HCT116 (cell line): ENCODE results near the gene KSR1. TPM values are rescaled to one million over a fixed set of nuclear protein-coding genes. Genes with fewer than 3 reads are reported as not detected.

Source experiments
- ATAC-seq: fragments of 200-7000 bp; cut with Tn5 transposase; 2 replicates; pipeline ENCODE4 v1.9.1; 2020; ENCODE audit warnings: mild to moderate bottlenecking, moderate library complexity
- BruUV-seq: library from RNA; stranded (reverse); fragments of 400-500 nt; replicated peaks from 2 replicates; lab custom pipeline; 2021; lab: Mats Ljungman, UMichigan
- CTCF ChIA-PET: fragments of 300-600 bp; sonication (Branson Sonifier 250); formaldehyde crosslinking; loops from one replicate; lab custom pipeline; 2021; ENCODE audit warnings: antibody characterized with exemption; lab: Charles Lee
- POLR2A ChIA-PET: fragments of 300-600, 350-600 bp; sonication (Branson Sonifier 250); formaldehyde crosslinking; loops from one replicate; lab custom pipeline; 2021; ENCODE audit warnings: antibody characterized with exemption; lab: Charles Lee
- RAD21 ChIA-PET, 2 experiments: fragments of 300-600 bp; sonication (Branson Sonifier 250); formaldehyde crosslinking; loops; one replicate each; lab custom pipeline; 2023; ENCODE audit warnings: low total read pairs in 2 of 2; ENCODE audit not compliant: uncharacterized antibody in 2 of 2, unreplicated experiment in 2 of 2, low non-redundant PET in 1 of 2; lab: Charles Lee
- DNase-seq: peaks from one replicate; pipeline ENCODE4 v3.0.0-alpha.2; 2010; ENCODE audit warnings: low read depth, low spot score
- H2AFZ ChIP-seq: fragments of 200-600 bp; shearing (Covaris generic), sonication (generic); 2 replicates; pipeline ENCODE4 v1.6.1; 2017; ENCODE audit warnings: low read depth, mixed run types, mixed read lengths, antibody characterized with exemption, low read length; ENCODE audit not compliant: poor library complexity, severe bottlenecking
- H3K27ac ChIP-seq: 2 replicates; pipeline ENCODE4 v1.5.1; 2012; ENCODE audit warnings: low read depth, low read length
- H3K27me3 ChIP-seq: fragments of 200-600 bp; sonication (generic); 2 replicates; pipeline ENCODE4 v1.6.1; 2016; ENCODE audit warnings: mixed run types, low read length, mixed read lengths; ENCODE audit not compliant: insufficient read depth
- H3K36me3 ChIP-seq, 2 experiments: fragments of 200-500 bp in 1 of 2; fragments of 200-600 bp in 1 of 2; sonication (Bioruptor generic) in 1 of 2; sonication (generic) in 1 of 2; 2 replicates each; pipeline versions ENCODE4 v1.5.1 to v1.6.1; 2014 to 2016; ENCODE audit warnings: low read length in 2 of 2, inconsistent platforms in 1 of 2, mixed read lengths in 1 of 2, mixed run types in 1 of 2; ENCODE audit not compliant: insufficient read depth in 2 of 2, control insufficient read depth in 1 of 2
- H3K4me1 ChIP-seq, 2 experiments: fragments of 200-600 bp in 1 of 2; sonication (generic) in 1 of 2; 2 replicates each; pipeline versions ENCODE4 v1.5.1 to v1.6.1; 2012 to 2017; ENCODE audit warnings: low read length in 2 of 2, inconsistent platforms in 1 of 2, mild to moderate bottlenecking in 1 of 2, mixed read lengths in 1 of 2, mixed run types in 1 of 2, moderate library complexity in 1 of 2; ENCODE audit not compliant: insufficient read depth in 2 of 2, control insufficient read depth in 1 of 2
- H3K4me2 ChIP-seq: fragments of 200-600 bp; sonication (generic); 2 replicates; pipeline ENCODE4 v1.6.1; 2017; ENCODE audit warnings: mixed run types, low read length, mixed read lengths
- H3K4me3 ChIP-seq, 2 experiments: fragments of 200-600 bp in 1 of 2; sonication (generic) in 1 of 2; replicated peaks in 1 of 2; 2 replicates each; pipeline ENCODE4 v1.5.1; 2011 to 2016; ENCODE audit warnings: low read length in 2 of 2, control low read depth in 1 of 2, low read depth in 1 of 2, mild to moderate bottlenecking in 1 of 2, mixed read lengths in 1 of 2, mixed run types in 1 of 2
- H3K79me2 ChIP-seq: fragments of 200-600 bp; sonication (generic); 2 replicates; pipeline ENCODE4 v1.6.1; 2017; ENCODE audit warnings: mild to moderate bottlenecking, mixed run types, low read length, moderate library complexity, mixed read lengths; ENCODE audit not compliant: insufficient read depth
- H3K9ac ChIP-seq: fragments of 200-600 bp; sonication (generic); 2 replicates; pipeline ENCODE4 v1.6.1; 2016; ENCODE audit warnings: low read length, mixed read lengths
- H3K9me2 ChIP-seq: fragments of 200-600 bp; sonication (generic), shearing (Covaris generic); 2 replicates; pipeline ENCODE4 v1.6.1; 2017; ENCODE audit warnings: mixed run types, mild to moderate bottlenecking, moderate library complexity; ENCODE audit not compliant: insufficient read depth
- H3K9me3 ChIP-seq, 2 experiments: fragments of 200-500 bp in 1 of 2; fragments of 200-600 bp in 1 of 2; sonication (Bioruptor generic) in 1 of 2; sonication (generic) in 1 of 2; 2 replicates each; pipeline ENCODE4 v1.6.1; 2014 to 2017; ENCODE audit warnings: low read length in 2 of 2, mixed read lengths in 2 of 2, inconsistent platforms in 1 of 2, low read depth in 1 of 2, mild to moderate bottlenecking in 1 of 2, mixed run types in 1 of 2, moderate library complexity in 1 of 2; ENCODE audit not compliant: control insufficient read depth in 1 of 2, insufficient read depth in 1 of 2
- H4K20me1 ChIP-seq: fragments of 200-600 bp; sonication (generic), shearing (Covaris generic); 2 replicates; pipeline ENCODE4 v1.6.1; 2017; ENCODE audit warnings: mixed run types, mild to moderate bottlenecking, moderate library complexity; ENCODE audit not compliant: insufficient read depth
- ATF3 ChIP-seq: IDR thresholded peaks from 2 replicates; pipeline ENCODE4 v1.6.1; 2012
- CBX3 ChIP-seq: IDR thresholded peaks from 2 replicates; pipeline ENCODE4 v1.6.1; 2012; ENCODE audit warnings: low read depth
- ELF1 ChIP-seq: IDR thresholded peaks from 2 replicates; pipeline ENCODE4 v1.6.1; 2012; ENCODE audit warnings: low read depth, borderline replicate concordance
- FOSL1 ChIP-seq: IDR thresholded peaks from 2 replicates; pipeline ENCODE4 v1.6.1; 2012; ENCODE audit warnings: low read depth
- MAX ChIP-seq: IDR thresholded peaks from 2 replicates; pipeline ENCODE4 v1.6.1; 2012
- POLR2A ChIP-seq: IDR thresholded peaks from 2 replicates; pipeline ENCODE4 v1.7.0; 2011; ENCODE audit warnings: borderline replicate concordance; ENCODE audit not compliant: insufficient read depth, insufficient read length; ENCODE audit errors: extremely low read depth
- RAD21 ChIP-seq: IDR thresholded peaks from 2 replicates; pipeline ENCODE4 v1.6.1; 2012; ENCODE audit warnings: low read depth, mild to moderate bottlenecking
- SIN3A ChIP-seq: IDR thresholded peaks from 2 replicates; pipeline ENCODE4 v1.6.1; 2012; ENCODE audit warnings: low read depth
- ZNF274 ChIP-seq: fragments of 200-500 bp; sonication (Bioruptor generic); IDR thresholded peaks from 2 replicates; pipeline ENCODE4 v1.6.1; 2014; ENCODE audit warnings: mild to moderate bottlenecking, low read depth, low read length, inconsistent platforms
- intact Hi-C: fragments of 100-400 bp; cut with micrococcal nuclease; formaldehyde crosslinking; loops from 2 replicates; pipeline ENCODE4 v1.10.0; 2022
- total RNA-seq: library from RNA; stranded (reverse); gene quantifications from one replicate; pipeline ENCODE4 v1.2.1, GENCODE V29; 2021; ENCODE audit not compliant: unreplicated experiment

KSR1 gene
- total RNA-seq, 1 experiment from 2014 or later = 16.5 TPM

- no peak for ATAC-seq
- no peak overlapping the region for H3K9ac ChIP-seq
- H3K4me2 ChIP-seq = no peak overlapping the region
- RAD21 ChIA-PET = no interaction called here
- H3K9me2 ChIP-seq = no peaks in the 10 kb centered on the region
- CTCF ChIA-PET = no interaction called here
- H3K4me1 ChIP-seq = peaks cover 4 to 9% of the 10 kb centered on the region in 2 experiments
- intact Hi-C loops = no loop called here
- POLR2A ChIA-PET = no interaction called here
- H3K36me3 ChIP-seq = no peaks in the 10 kb centered on the region
- no peak for TF ChIP-seq ZNF274
- TF ChIP-seq FOSL1 = no peak
- no peak for TF ChIP-seq POLR2A
- no peak for TF ChIP-seq RAD21
- TF ChIP-seq, all 23 proteins: peak for 0
- no TSS peak for BruUV-seq
- Histone ChIP-seq H3K9me3 (no peaks in the 10 kb centered on the region), H3K79me2 (peaks cover 4% of the 10 kb centered on the region; the same call in 1 of the 2 replicates), H3K4me3 (no peak overlapping the region), H3K27me3 (no peaks in the 10 kb centered on the region), H2AFZ (no peak overlapping the region), H3K27ac (no peak overlapping the region), H4K20me1 (no peaks in the 10 kb centered on the region)
- no peak for DNase-seq
Observed at GRCh38 chr17:27466376-27466742, 10.1 kb downstream of the KSR1 start.

- Histone ChIP-seq H3K27me3 (no peaks in the 10 kb centered on the region), H3K36me3 (no peaks in the 10 kb centered on the region), H3K79me2 (peaks cover 4% of the 10 kb centered on the region; the same call in 1 of the 2 replicates), H3K4me3 (no peak overlapping the region), H3K9me3 (no peaks in the 10 kb centered on the region), H4K20me1 (no peaks in the 10 kb centered on the region), H3K4me1 (peaks cover 9 to 14% of the 10 kb centered on the region in 2 experiments), H3K9ac (no peak overlapping the region), H3K27ac (no peak overlapping the region), H3K9me2 (no peaks in the 10 kb centered on the region), H2AFZ (no peak overlapping the region)
- DNase-seq (no peak), ATAC-seq (no peak)
- ChIA-PET CTCF (no interaction called here), POLR2A (no interaction called here), RAD21 (interaction anchor here in 1 of 2 experiments (0.5 kb wide), 1 partner anchor 185 kb away, joined by 12 read pairs; no protein-coding TSS in a partner anchor)
- intact Hi-C loops = no loop called here
- BruUV-seq = no TSS peak
- TF ChIP-seq ATF3 (no peak), CBX3 (no peak), SIN3A (no peak), ELF1 (no peak), MAX (no peak)
- TF ChIP-seq, all 23 proteins: peak for 0
- no peak overlapping the region for H3K4me2 ChIP-seq
Observed at GRCh38 chr17:27466743-27467375, 10.6 kb downstream of the KSR1 start.
